IMR-90 (cell line): ENCODE results near the gene OR1J1. TPM values are rescaled to one million over a fixed set of nuclear protein-coding genes. Genes with fewer than 3 reads are reported as not detected.

Source experiments
- ATAC-seq: fragments of 200-7000 bp; cut with Tn5 transposase; 2 replicates; pipeline ENCODE4 v1.9.1; 2020; ENCODE audit warnings: low read depth, mild to moderate bottlenecking, moderate library complexity
- BruUV-seq: library from RNA; stranded (reverse); fragments of 400-500 nt; replicated peaks from 2 replicates; lab custom pipeline; 2021; lab: Mats Ljungman, UMichigan
- CTCF ChIA-PET: fragments of 300-600 bp; formaldehyde crosslinking; extraction: SDS; loops from one replicate; lab custom pipeline; 2021; ENCODE audit warnings: antibody characterized with exemption; lab: Yijun Ruan, JAX
- POLR2A ChIA-PET: fragments of 300-600 bp; sonication (Branson Sonifier 250); formaldehyde crosslinking; loops from one replicate; lab custom pipeline; 2022; ENCODE audit warnings: antibody characterized with exemption; ENCODE audit not compliant: unreplicated experiment; lab: Charles Lee
- DNase-seq: peaks from one replicate; pipeline ENCODE4 v3.0.0; 2013
- H2AFZ ChIP-seq: replicated peaks from 2 replicates; pipeline ENCODE3; 2013; ENCODE audit warnings: low read length, mild to moderate bottlenecking; ENCODE audit not compliant: poor library complexity
- H2AK5ac ChIP-seq: 2 replicates; pipeline ENCODE4 v1.6.1; 2013; ENCODE audit warnings: low read depth, low read length, inconsistent platforms
- H2AK9ac ChIP-seq: replicated peaks from 2 replicates; pipeline ENCODE3; 2013; ENCODE audit warnings: mild to moderate bottlenecking, low read depth, low read length, moderate library complexity; ENCODE audit not compliant: poor library complexity
- H2BK120ac ChIP-seq: 2 replicates; pipeline ENCODE4 v1.6.1; 2013; ENCODE audit warnings: low read depth, low read length, inconsistent platforms
- H2BK15ac ChIP-seq: 3 replicates; pipeline ENCODE4 v1.6.1; 2013; ENCODE audit warnings: low read depth, low read length, inconsistent platforms
- H2BK20ac ChIP-seq: 2 replicates; pipeline ENCODE4 v1.6.1; 2013; ENCODE audit warnings: low read depth, mild to moderate bottlenecking, inconsistent platforms, low read length, moderate library complexity
- H2BK5ac ChIP-seq: 2 replicates; pipeline ENCODE4 v1.6.1; 2013; ENCODE audit warnings: mild to moderate bottlenecking, low read depth, low read length, inconsistent platforms; ENCODE audit not compliant: poor library complexity, severe bottlenecking
- H3K14ac ChIP-seq: replicated peaks from 2 replicates; pipeline ENCODE4 v1.6.1; 2013; ENCODE audit warnings: low read depth, low read length, inconsistent platforms
- H3K18ac ChIP-seq: 2 replicates; pipeline ENCODE4 v1.6.1; 2013; ENCODE audit warnings: low read depth, low read length, control low read depth
- H3K23ac ChIP-seq: 2 replicates; pipeline ENCODE4 v1.6.1; 2013; ENCODE audit warnings: low read depth, low read length, inconsistent platforms
- H3K27ac ChIP-seq: 2 replicates; pipeline ENCODE4 v1.5.1; 2013; ENCODE audit warnings: mild to moderate bottlenecking, control low read depth, low read length; ENCODE audit not compliant: insufficient read depth
- H3K27me3 ChIP-seq: 2 replicates; pipeline ENCODE4 v1.6.1; 2013; ENCODE audit warnings: low read length; ENCODE audit not compliant: control insufficient read depth, insufficient read depth
- H3K36me3 ChIP-seq: 2 replicates; pipeline ENCODE4 v1.6.1; 2013; ENCODE audit warnings: low read length, mixed read lengths; ENCODE audit not compliant: control insufficient read depth, insufficient read depth
- H3K4ac ChIP-seq: 2 replicates; pipeline ENCODE4 v1.6.1; 2013; ENCODE audit warnings: low read depth, low read length, inconsistent platforms
- H3K4me1 ChIP-seq: 2 replicates; pipeline ENCODE4 v1.6.1; 2013; ENCODE audit warnings: low read length, mixed read lengths; ENCODE audit not compliant: control insufficient read depth, insufficient read depth
- H3K4me2 ChIP-seq: 2 replicates; pipeline ENCODE4 v1.6.1; 2013; ENCODE audit warnings: low read depth, mild to moderate bottlenecking, control low read depth, low read length, moderate library complexity
- H3K4me3 ChIP-seq: 2 replicates; pipeline ENCODE4 v1.5.1; 2013; ENCODE audit warnings: low read depth, mild to moderate bottlenecking, control low read depth, low read length, moderate library complexity; ENCODE audit not compliant: insufficient read depth
- H3K56ac ChIP-seq: 2 replicates; pipeline ENCODE4 v1.6.1; 2013; ENCODE audit warnings: low read length, inconsistent platforms; ENCODE audit not compliant: insufficient read depth; ENCODE audit errors: extremely low read depth
- H3K79me1 ChIP-seq, 2 experiments: 2 replicates each; pipeline ENCODE4 v1.6.1; 2013; ENCODE audit warnings: low read length in 2 of 2, inconsistent platforms in 1 of 2, low read depth in 1 of 2
- H3K9ac ChIP-seq: 2 replicates; pipeline ENCODE4 v1.6.1; 2013; ENCODE audit warnings: low read depth, low read length, control low read depth
- H3K9me1 ChIP-seq: 2 replicates; pipeline ENCODE4 v1.6.1; 2013; ENCODE audit warnings: low read length, inconsistent platforms; ENCODE audit not compliant: insufficient read depth
- H3K9me3 ChIP-seq: 2 replicates; pipeline ENCODE4 v1.6.1; 2013; ENCODE audit warnings: low read length; ENCODE audit not compliant: control insufficient read depth, insufficient read depth
- H4K20me1 ChIP-seq: 2 replicates; pipeline ENCODE4 v1.6.1; 2013; ENCODE audit warnings: low read length, inconsistent platforms; ENCODE audit not compliant: insufficient read depth
- H4K5ac ChIP-seq: 2 replicates; pipeline ENCODE4 v1.6.1; 2013; ENCODE audit warnings: mild to moderate bottlenecking, low read depth, low read length, control low read depth
- H4K8ac ChIP-seq, 2 experiments: 2 replicates each; pipeline ENCODE4 v1.6.1; 2013; ENCODE audit warnings: low read depth in 2 of 2, low read length in 2 of 2, control low read depth in 1 of 2, inconsistent platforms in 1 of 2
- H4K91ac ChIP-seq: 2 replicates; pipeline ENCODE4 v1.6.1; 2013; ENCODE audit warnings: low read depth, low read length, inconsistent platforms; ENCODE audit not compliant: insufficient read depth
- CEBPB ChIP-seq: IDR thresholded peaks from 2 replicates; pipeline ENCODE4 v1.6.1; 2012; ENCODE audit warnings: low read depth, low read length, improper control_type of control experiment
- FOS ChIP-seq: fragments of 150-350 bp; IDR thresholded peaks from 2 replicates; pipeline ENCODE4 v1.6.1; 2016; ENCODE audit warnings: low read depth, low read length
- MAFK ChIP-seq: IDR thresholded peaks from 2 replicates; pipeline ENCODE4 v1.6.1; 2012; ENCODE audit warnings: low read depth, low read length, improper control_type of control experiment
- MAZ ChIP-seq: IDR thresholded peaks from 2 replicates; pipeline ENCODE4 v1.6.1; 2012; ENCODE audit warnings: low read depth, mild to moderate bottlenecking, low read length, improper control_type of control experiment, moderate library complexity, borderline replicate concordance
- SMC3 ChIP-seq: fragments of 150-350 bp; IDR thresholded peaks from 2 replicates; pipeline ENCODE4 v1.6.1; 2016; ENCODE audit warnings: low read depth, mild to moderate bottlenecking, antibody characterized with exemption, low read length, moderate library complexity
- WGBS, 2 experiments: methylation state at CpG; one replicate each; pipeline versions ENCODE4 v1.1.5 to v1.1.7; 2013; ENCODE audit warnings: missing lambda C conversion rate in 2 of 2; ENCODE audit not compliant: insufficient read length in 1 of 2; ENCODE audit errors: extremely low coverage in 2 of 2; 5-methylcytosine and 5-hydroxymethylcytosine counted together
- dilution Hi-C: fragments of 300-500 bp; cut with HindIII; formaldehyde crosslinking; loops from one replicate; pipeline ENCODE4 v1.14.3; 2018; ENCODE audit warnings: low sequenced_read_pairs; ENCODE audit not compliant: unreplicated experiment
- in situ Hi-C: fragments of 300-500 bp; cut with MboI; formaldehyde crosslinking; loops from 3 replicates; pipeline ENCODE4 v1.14.3; 2019; ENCODE audit warnings: low sequenced_read_pairs, inconsistent platforms, mixed read lengths
- intact Hi-C: fragments of 100-400 bp; cut with micrococcal nuclease; formaldehyde crosslinking; loops from 2 replicates; pipeline ENCODE4 v1.10.0; 2022
- polyA plus RNA-seq, 3 experiments: library from polyadenylated mRNA; depleted of rRNA; stranded (reverse); fragments of >200 nt; gene quantifications; 2 replicates each; pipeline ENCODE4 v1.2.3, GENCODE V29; 2012; ENCODE audit warnings: low replicate concordance in 1 of 3
- total RNA-seq: library from RNA; depleted of rRNA; stranded (reverse); fragments of >200 nt; gene quantifications from 2 replicates; pipeline ENCODE4 v1.2.3, GENCODE V29; 2012

The OR1J1 gene
- total and polyA plus RNA-seq, 2 of the 4 experiments (the other 2 are of a cell fraction): not detected

GRCh38 chr9:122463828-122464632 is 13.7 kb downstream of the OR1J1 start (continued):
- TF ChIP-seq FOS: no peak
- no peak for TF ChIP-seq MAZ
- TF ChIP-seq SMC3: no peak

- H3K79me1 ChIP-seq: no peaks in the 10 kb centered on the region
Measured at GRCh38 chr9:122457787-122458186, 19.9 kb downstream of the OR1J1 start.

More at GRCh38 chr9:122457787-122458186, 19.9 kb downstream of the OR1J1 start:
- no peak overlapping the region for H3K27ac ChIP-seq
- ChIA-PET CTCF (no interaction called here), POLR2A (no interaction called here)
- H3K4ac ChIP-seq: no peak overlapping the region
- no peak for ATAC-seq
- no peak for TF ChIP-seq CEBPB
- TF ChIP-seq MAFK: peak; percentile 15; the same call in 1 of the 2 replicates
- in situ Hi-C loops (loop anchor here (10.0 kb wide), 1 partner anchor 363 kb away; the partner anchor contains the start of gene TTLL11), intact Hi-C loops (loop anchor here (10.0 kb wide), 1 partner anchor 363 kb away; the partner anchor contains the start of gene TTLL11), dilution Hi-C loops (no loop called here)
- no peak overlapping the region for H2AFZ ChIP-seq
- H2BK120ac ChIP-seq: no peak overlapping the region
- H3K23ac ChIP-seq: no peak overlapping the region
- DNase-seq: no peak
- H2AK9ac ChIP-seq: no peak overlapping the region
- H2BK15ac ChIP-seq: no peak overlapping the region
- H3K14ac ChIP-seq: no peak overlapping the region
- H2AK5ac ChIP-seq: no peak overlapping the region
- H3K9me3 ChIP-seq: no peaks in the 10 kb centered on the region
- H3K4me1 ChIP-seq: no peaks in the 10 kb centered on the region; the same call in 1 of the 2 replicates
- no peak overlapping the region for H3K18ac ChIP-seq
- no peak overlapping the region for H4K5ac ChIP-seq
- no peaks in the 10 kb centered on the region for H3K36me3 ChIP-seq
- no peak overlapping the region for H3K56ac ChIP-seq
- no peak overlapping the region for H4K8ac ChIP-seq
- no peaks in the 10 kb centered on the region for H4K20me1 ChIP-seq
- no peak overlapping the region for H2BK20ac ChIP-seq
- no peaks in the 10 kb centered on the region for H3K9me1 ChIP-seq
- no peak overlapping the region for H2BK5ac ChIP-seq
- no peak overlapping the region for H3K9ac ChIP-seq
- no CpG with 5 or more reads among the region's 1 CpG for WGBS, 2 experiments
- no TSS peak for BruUV-seq
- no peak overlapping the region for H4K91ac ChIP-seq
- H3K27me3 ChIP-seq: no peaks in the 10 kb centered on the region; the same call in none of the 2 replicates
- no peak overlapping the region for H3K4me3 ChIP-seq
- H3K4me2 ChIP-seq: no peak overlapping the region
